Immature natural killer cell (primary cell): ENCODE measurements around the gene UBR3. TPM values are rescaled to one million over a fixed set of nuclear protein-coding genes. Genes with fewer than 3 reads are reported as not detected.
A peak's percentile ranks its signal among the peaks of the same experiment; 100 is the strongest.
"Not testable (repeated sequence)": the region's sequence is repeated elsewhere in the genome, so short reads cannot be mapped to it uniquely, and the experiment has no call there.

Experiments
- DNase-seq, 3 donors: peaks; one replicate each; pipeline ENCODE4 v3.0.0; 2022; ENCODE audit warnings: mixed read lengths in 1 of 3
- H3K27ac Mint-ChIP-seq, 6 donors: one replicate each; pipeline ENCODE4 v1.8.0; 2020; ENCODE audit warnings: mixed read lengths in 6 of 6, mild to moderate bottlenecking in 5 of 6, inconsistent platforms in 4 of 6, moderate library complexity in 3 of 6
- H3K27me3 Mint-ChIP-seq, 3 donors: one replicate each; pipeline ENCODE4 v1.8.0; 2020 to 2021; ENCODE audit warnings: low read depth in 3 of 3, mild to moderate bottlenecking in 3 of 3, mixed read lengths in 3 of 3, moderate library complexity in 3 of 3, inconsistent platforms in 1 of 3
- H3K36me3 Mint-ChIP-seq, 3 donors: one replicate each; pipeline ENCODE4 v1.8.0; 2020; ENCODE audit warnings: mixed read lengths in 3 of 3, inconsistent platforms in 2 of 3, mild to moderate bottlenecking in 2 of 3
- H3K4me1 Mint-ChIP-seq, 2 donors: one replicate each; pipeline ENCODE4 v1.8.0; 2020; ENCODE audit warnings: inconsistent platforms in 2 of 2, mild to moderate bottlenecking in 2 of 2, mixed read lengths in 2 of 2, moderate library complexity in 1 of 2
- H3K4me3 Mint-ChIP-seq, 5 donors: one replicate each; pipeline ENCODE4 v1.8.0; 2020; ENCODE audit warnings: mild to moderate bottlenecking in 5 of 5, mixed read lengths in 5 of 5, inconsistent platforms in 3 of 5, moderate library complexity in 3 of 5
- H3K9me3 Mint-ChIP-seq, 6 donors: one replicate each; pipeline ENCODE4 v1.8.0; 2020; ENCODE audit warnings: mild to moderate bottlenecking in 6 of 6, mixed read lengths in 6 of 6, inconsistent platforms in 4 of 6, moderate library complexity in 3 of 6
- polyA plus RNA-seq, 3 donors: library from polyadenylated mRNA; unstranded; fragments of 300-500 nt; fragmentation: Illumina TruSeq; gene quantifications; one replicate each; pipeline ENCODE4 v1.2.3, GENCODE V29; 2021

UBR3 gene
- polyA plus RNA-seq, 3 donors from 2014 or later = 3.8 to 11.5 (median 5.1) TPM

- peaks cover 0 to 1% (median 0%) of the 10 kb centered on the region in 3 donors for H3K27me3 Mint-ChIP-seq
- no peaks in the 10 kb centered on the region for H3K9me3 Mint-ChIP-seq
- H3K4me3 Mint-ChIP-seq = no peak overlapping the region
- H3K4me1 Mint-ChIP-seq = peaks cover 6 to 19% of the 10 kb centered on the region in 2 donors
- peaks cover 5 to 26% (median 11%) of the 10 kb centered on the region in 3 donors for H3K36me3 Mint-ChIP-seq
- no peak for DNase-seq
- no peak overlapping the region for H3K27ac Mint-ChIP-seq
Observed at GRCh38 chr2:169900686-169901085, 73.4 kb downstream of the UBR3 start.

GRCh38 chr2:169906731-169907130 lies 79.5 kb downstream of the UBR3 start:
- no peaks in the 10 kb centered on the region for H3K27me3 Mint-ChIP-seq
- H3K36me3 Mint-ChIP-seq = peaks cover 12 to 22% (median 14%) of the 10 kb centered on the region in 3 donors
- no peak overlapping the region for H3K27ac Mint-ChIP-seq
- H3K4me3 Mint-ChIP-seq = no peak overlapping the region
- H3K9me3 Mint-ChIP-seq = no peaks in the 10 kb centered on the region
- peaks cover 0 to 1% of the 10 kb centered on the region in 2 donors for H3K4me1 Mint-ChIP-seq
- DNase-seq = no peak

- no peak overlapping the region for H3K4me3 Mint-ChIP-seq
- no peaks in the 10 kb centered on the region for H3K27me3 Mint-ChIP-seq
- H3K36me3 Mint-ChIP-seq = peaks cover 11 to 19% (median 18%) of the 10 kb centered on the region in 3 donors
- H3K27ac Mint-ChIP-seq = no peak overlapping the region
- H3K9me3 Mint-ChIP-seq = no peaks in the 10 kb centered on the region
- H3K4me1 Mint-ChIP-seq = peaks cover 0 to 1% of the 10 kb centered on the region in 2 donors
- DNase-seq = no peak
Observed at GRCh38 chr2:169909376-169909775, 82.1 kb downstream of the UBR3 start.

DNA sequence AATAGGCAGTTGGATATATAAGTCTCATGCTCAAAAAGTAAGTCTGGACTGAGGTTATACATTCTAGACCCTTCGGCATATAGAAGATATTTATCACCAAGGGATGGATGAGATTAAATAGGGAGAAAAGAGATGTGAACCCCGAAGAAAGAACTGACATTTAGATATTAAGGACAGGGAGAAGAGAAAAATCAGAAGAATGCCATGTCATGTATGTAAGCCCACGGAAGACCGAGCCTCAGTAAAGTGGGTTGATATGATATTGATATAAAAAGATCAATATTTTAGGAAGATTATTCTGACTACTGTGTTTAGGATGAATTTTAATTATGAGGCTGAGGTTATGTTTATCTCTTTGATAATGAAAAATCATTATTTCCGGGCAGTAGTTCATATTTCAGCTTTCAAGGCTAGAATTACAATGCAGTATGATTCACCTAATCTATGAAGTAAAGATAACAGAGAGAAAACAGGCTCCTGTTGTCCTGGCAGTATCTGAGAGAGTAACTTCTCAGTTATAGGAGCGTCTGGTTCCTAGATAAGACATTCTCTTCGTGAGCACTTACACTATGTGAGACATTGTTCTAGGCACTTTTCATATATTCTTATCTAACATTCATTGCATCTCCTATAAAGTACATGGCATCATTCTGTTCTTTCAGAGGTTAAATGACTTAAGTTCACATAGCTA lies 83.0 kb downstream of the UBR3 start:
- Mint-ChIP-seq H3K9me3 (no peaks in the 10 kb centered on the region), H3K4me1 (peaks cover 0 to 1% of the 10 kb centered on the region in 2 donors), H3K36me3 (peaks cover 12 to 22% (median 20%) of the 10 kb centered on the region in 3 donors), H3K27me3 (no peaks in the 10 kb centered on the region), H3K27ac (no peak overlapping the region), H3K4me3 (no peak overlapping the region)
- DNase-seq = no peak

DNA sequence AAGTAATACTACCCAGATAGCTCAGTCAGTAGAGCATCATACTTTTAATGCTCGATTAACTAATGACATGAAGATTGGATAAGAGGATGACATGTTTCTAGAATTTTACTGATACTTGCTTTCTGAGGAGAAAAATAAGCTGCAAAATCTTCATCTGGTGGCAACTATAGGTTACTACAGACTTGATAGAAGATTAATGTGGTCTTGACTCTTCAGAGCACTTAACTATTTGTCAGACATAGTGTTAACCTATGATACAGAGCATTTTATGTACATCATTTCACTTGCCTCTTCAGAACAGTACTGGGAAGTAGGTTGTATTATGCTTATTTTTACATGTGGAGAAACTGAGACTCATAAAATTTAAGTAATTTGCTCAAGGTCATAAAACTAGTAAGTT lies 83.9 kb downstream of the UBR3 start:
- Mint-ChIP-seq H3K36me3 (peaks cover 12 to 25% (median 20%) of the 10 kb centered on the region in 3 donors), H3K27me3 (no peaks in the 10 kb centered on the region), H3K9me3 (no peaks in the 10 kb centered on the region), H3K4me1 (peaks cover 0 to 1% of the 10 kb centered on the region in 2 donors), H3K27ac (no peak overlapping the region), H3K4me3 (no peak overlapping the region)
- DNase-seq = no peak

GRCh38 chr2:169916623-169917022 lies 89.4 kb downstream of the UBR3 start:
- Mint-ChIP-seq H3K9me3 (no peaks in the 10 kb centered on the region), H3K27me3 (peaks cover 0 to 2% (median 0%) of the 10 kb centered on the region in 3 donors), H3K27ac (peak overlapping the region in 1 of 6 donors; percentile 8), H3K4me3 (no peak overlapping the region), H3K4me1 (no peaks in the 10 kb centered on the region), H3K36me3 (peaks cover 16 to 37% (median 25%) of the 10 kb centered on the region in 3 donors)
- DNase-seq = no peak

DNA sequence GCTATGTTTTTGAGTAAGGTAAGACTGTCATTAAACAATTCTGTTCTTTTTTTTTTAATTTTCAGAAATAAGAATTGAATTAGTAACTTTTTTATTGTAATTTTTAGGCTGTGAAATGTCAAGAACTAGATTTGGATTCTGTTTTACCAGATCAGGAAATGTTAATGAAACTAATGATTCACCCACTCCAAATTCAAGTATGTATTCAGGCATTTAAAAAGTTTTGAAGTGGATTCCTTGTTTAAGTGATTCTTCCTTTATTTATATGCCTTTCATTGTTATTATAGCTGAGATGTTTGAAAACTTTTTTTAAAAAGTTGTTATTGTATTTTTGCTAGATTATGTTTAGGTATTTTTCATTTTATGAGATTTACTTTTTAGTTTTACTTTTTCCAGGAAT lies 96.7 kb downstream of the UBR3 start:
- no peaks in the 10 kb centered on the region for H3K4me1 Mint-ChIP-seq
- H3K27ac Mint-ChIP-seq = peak overlapping the region in 3 of 6 donors; percentile 3 to 69 (median 53)
- H3K27me3 Mint-ChIP-seq = peaks cover 0 to 4% (median 0%) of the 10 kb centered on the region in 3 donors
- H3K36me3 Mint-ChIP-seq = peaks cover 0 to 12% (median 9%) of the 10 kb centered on the region in 3 donors
- no peaks in the 10 kb centered on the region for H3K9me3 Mint-ChIP-seq
- DNase-seq = no peak
- no peak overlapping the region for H3K4me3 Mint-ChIP-seq

GRCh38 chr2:169925968-169926367 lies 98.7 kb downstream of the UBR3 start:
- DNase-seq = no peak
- Mint-ChIP-seq H3K9me3 (no peaks in the 10 kb centered on the region), H3K27me3 (peaks cover 0 to 4% (median 0%) of the 10 kb centered on the region in 3 donors), H3K36me3 (peaks cover 0 to 8% (median 8%) of the 10 kb centered on the region in 3 donors), H3K27ac (peak overlapping the region in 1 of 6 donors; percentile 63), H3K4me1 (no peaks in the 10 kb centered on the region), H3K4me3 (no peak overlapping the region)

- peak; percentile 24 to 35 (median 26) for DNase-seq
- Mint-ChIP-seq H3K4me3 (no peak overlapping the region), H3K27me3 (peaks cover 0 to 2% (median 0%) of the 10 kb centered on the region in 3 donors), H3K27ac (no peak overlapping the region), H3K4me1 (no peaks in the 10 kb centered on the region), H3K9me3 (no peaks in the 10 kb centered on the region), H3K36me3 (peaks cover 0 to 8% (median 8%) of the 10 kb centered on the region in 3 donors)
Observed at GRCh38 chr2:169928463-169928864, 101.2 kb downstream of the UBR3 start.

DNA sequence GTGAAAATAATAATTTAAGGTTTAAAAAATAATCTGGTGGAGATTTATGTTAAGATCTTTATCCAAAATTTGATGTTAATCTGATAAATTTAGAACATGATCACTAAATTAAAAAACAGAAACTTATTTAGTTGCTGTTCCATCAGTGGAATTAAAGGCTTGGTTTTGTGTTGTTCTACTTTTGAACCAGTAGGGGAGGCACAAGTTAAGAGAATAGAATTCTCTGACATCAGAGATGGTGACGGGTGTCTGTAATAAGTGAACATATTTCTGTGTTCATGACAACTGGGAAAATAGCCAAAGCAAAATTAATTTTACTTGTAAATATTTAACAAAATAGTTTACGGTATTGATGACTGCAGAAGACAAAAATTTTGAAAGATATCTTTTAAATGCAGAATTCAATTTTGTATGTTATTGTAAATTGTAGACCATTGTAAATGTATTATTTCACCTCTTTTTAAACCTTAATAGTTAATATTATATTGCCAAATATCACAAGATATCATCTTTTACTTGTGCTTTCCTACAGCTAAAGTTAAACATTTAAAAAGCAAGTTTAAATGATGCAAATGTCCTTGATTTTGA lies 106.0 kb downstream of the UBR3 start:
- no peaks in the 10 kb centered on the region for H3K4me1 Mint-ChIP-seq
- no peak overlapping the region for H3K4me3 Mint-ChIP-seq
- DNase-seq = no peak
- no peaks in the 10 kb centered on the region for H3K9me3 Mint-ChIP-seq
- no peaks in the 10 kb centered on the region for H3K27me3 Mint-ChIP-seq
- H3K36me3 Mint-ChIP-seq = peaks cover 3 to 7% (median 4%) of the 10 kb centered on the region in 3 donors
- peak overlapping the region in 1 of 6 donors; percentile 13 for H3K27ac Mint-ChIP-seq

GRCh38 chr2:169936652-169937051 lies 109.4 kb downstream of the UBR3 start:
- H3K4me1 Mint-ChIP-seq, H3K27ac Mint-ChIP-seq, H3K4me3 Mint-ChIP-seq, H3K36me3 Mint-ChIP-seq, H3K9me3 Mint-ChIP-seq, H3K27me3 Mint-ChIP-seq, DNase-seq: not testable (repeated sequence)

DNA sequence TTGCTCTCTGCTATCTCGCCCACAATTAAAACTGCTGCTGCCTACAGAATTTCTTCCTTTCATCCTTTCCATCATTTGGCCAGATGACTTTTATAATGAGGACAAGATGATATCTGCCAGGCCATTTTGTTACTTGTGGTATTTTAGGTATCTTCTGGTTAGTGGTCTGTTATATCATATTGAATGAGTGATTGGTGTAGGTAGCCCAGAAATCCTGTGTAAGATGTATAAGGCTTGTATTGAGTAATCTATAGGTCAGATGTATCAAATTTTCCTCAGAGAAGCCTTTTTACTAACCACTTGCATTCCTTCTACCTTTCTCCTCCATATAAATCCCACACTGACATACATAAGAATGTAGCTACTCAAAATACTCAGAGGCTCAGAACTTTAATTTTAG lies 118.3 kb downstream of the UBR3 start:
- Mint-ChIP-seq H3K4me3 (no peak overlapping the region), H3K36me3 (peaks cover 20 to 36% (median 28%) of the 10 kb centered on the region in 3 donors), H3K27ac (no peak overlapping the region), H3K27me3 (peaks cover 0 to 2% (median 0%) of the 10 kb centered on the region in 3 donors), H3K9me3 (no peaks in the 10 kb centered on the region), H3K4me1 (peaks cover 0 to 2% of the 10 kb centered on the region in 2 donors)
- DNase-seq = no peak

GRCh38 chr2:169946092-169946491 lies 118.8 kb downstream of the UBR3 start:
- Mint-ChIP-seq H3K27ac (no peak overlapping the region), H3K9me3 (no peaks in the 10 kb centered on the region), H3K4me3 (no peak overlapping the region), H3K27me3 (peaks cover 0 to 2% (median 0%) of the 10 kb centered on the region in 3 donors), H3K36me3 (peaks cover 20 to 36% (median 28%) of the 10 kb centered on the region in 3 donors), H3K4me1 (peaks cover 0 to 2% of the 10 kb centered on the region in 2 donors)
- no peak for DNase-seq

DNA sequence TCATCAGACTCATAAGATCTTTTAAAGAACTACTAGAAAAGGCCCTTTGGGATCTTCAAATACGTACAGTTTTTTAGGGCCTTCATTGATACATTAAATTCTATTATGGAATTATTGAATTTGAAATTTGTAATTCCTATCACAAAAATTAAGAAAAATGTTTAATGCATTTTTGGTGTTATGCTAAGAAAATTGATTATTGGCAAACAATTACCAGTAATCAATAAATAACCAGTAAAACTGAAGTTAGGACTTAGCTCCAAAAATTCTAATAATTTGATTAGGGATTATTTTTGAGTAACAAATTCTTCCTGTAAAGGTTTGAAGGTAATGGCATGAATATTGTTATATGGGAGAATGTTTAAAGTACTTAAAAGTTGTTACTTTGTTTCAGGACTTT lies 119.3 kb downstream of the UBR3 start:
- Mint-ChIP-seq H3K36me3 (peaks cover 20 to 36% (median 28%) of the 10 kb centered on the region in 3 donors), H3K27ac (no peak overlapping the region), H3K27me3 (peaks cover 0 to 2% (median 0%) of the 10 kb centered on the region in 3 donors), H3K4me3 (no peak overlapping the region), H3K4me1 (peaks cover 0 to 2% of the 10 kb centered on the region in 2 donors), H3K9me3 (no peaks in the 10 kb centered on the region)
- no peak for DNase-seq
